ENCODE data around the gene EPB42.

DNA sequence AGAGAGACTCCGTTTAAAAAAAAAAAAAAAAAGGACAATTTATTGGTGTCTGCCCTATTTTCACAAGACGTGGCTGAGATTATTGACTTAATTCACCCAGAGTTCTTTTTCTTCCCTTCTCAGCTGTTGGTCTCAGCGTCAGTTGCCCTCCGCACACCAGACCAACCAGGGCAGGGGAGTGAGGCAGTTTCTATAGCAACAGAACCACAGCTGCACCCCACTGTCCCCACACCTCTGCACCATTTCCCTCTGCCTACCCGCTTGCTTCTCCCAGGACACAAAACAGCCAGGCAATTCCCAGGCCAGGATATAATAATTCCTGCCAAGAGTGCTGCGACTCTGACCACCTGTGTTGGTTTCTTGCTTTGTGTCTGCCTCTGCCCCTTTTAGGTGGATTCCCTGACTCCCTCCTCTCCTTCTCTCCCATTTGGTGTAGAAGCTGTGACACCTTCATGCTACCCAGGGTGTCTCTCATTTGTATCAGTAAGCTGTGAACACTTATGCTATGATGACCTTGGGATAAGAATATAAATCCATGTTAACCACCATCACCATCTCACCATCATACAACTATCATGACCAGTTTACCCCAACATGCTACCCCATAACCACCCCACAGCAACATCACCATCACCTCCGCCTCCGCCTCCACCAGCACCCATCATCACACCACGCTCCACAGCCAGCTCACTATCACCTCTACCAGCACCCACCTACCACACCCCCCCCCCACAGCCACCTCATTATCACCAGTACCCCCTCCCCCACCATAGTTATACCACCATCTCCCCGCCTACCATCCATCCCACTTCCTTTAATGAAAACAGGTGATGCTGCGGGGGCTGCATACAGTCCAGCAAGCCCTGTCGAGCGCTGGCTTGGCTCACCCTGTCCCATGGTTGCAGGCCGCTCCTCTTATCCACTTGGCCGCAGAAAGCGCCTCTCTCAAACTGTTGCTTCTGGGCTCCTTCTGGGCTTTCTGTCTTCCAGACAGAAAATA lies 589 bp downstream of the EPB42 start:
- TF ChIP-seq, protein P1, sequence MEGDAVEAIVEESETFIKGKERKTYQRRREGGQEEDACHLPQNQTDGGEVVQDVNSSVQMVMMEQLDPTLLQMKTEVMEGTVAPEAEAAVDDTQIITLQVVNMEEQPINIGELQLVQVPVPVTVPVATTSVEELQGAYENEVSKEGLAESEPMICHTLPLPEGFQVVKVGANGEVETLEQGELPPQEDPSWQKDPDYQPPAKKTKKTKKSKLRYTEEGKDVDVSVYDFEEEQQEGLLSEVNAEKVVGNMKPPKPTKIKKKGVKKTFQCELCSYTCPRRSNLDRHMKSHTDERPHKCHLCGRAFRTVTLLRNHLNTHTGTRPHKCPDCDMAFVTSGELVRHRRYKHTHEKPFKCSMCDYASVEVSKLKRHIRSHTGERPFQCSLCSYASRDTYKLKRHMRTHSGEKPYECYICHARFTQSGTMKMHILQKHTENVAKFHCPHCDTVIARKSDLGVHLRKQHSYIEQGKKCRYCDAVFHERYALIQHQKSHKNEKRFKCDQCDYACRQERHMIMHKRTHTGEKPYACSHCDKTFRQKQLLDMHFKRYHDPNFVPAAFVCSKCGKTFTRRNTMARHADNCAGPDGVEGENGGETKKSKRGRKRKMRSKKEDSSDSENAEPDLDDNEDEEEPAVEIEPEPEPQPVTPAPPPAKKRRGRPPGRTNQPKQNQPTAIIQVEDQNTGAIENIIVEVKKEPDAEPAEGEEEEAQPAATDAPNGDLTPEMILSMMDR (IDR thresholded peaks at IDR 0.05) = no peak
- TF ChIP-seq POLR2A (IDR thresholded peaks at IDR 0.05) = no peak

Data from thyroid gland (tissue), 4 donors.